Measurements from ENCODE around the gene U2AF1L4. TPM values are rescaled to one million over a fixed set of nuclear protein-coding genes. Genes with fewer than 3 reads are reported as not detected.
"Not testable (repeated sequence)": the region's sequence is repeated elsewhere in the genome, so short reads cannot be mapped to it uniquely, and the experiment has no call there.

U2AF1L4 gene
- polyA plus RNA-seq, 1 donor from 2014 or later: 57.0 TPM

- Histone ChIP-seq H3K9me3 (ENCODE audit: low read length) (no peaks in the 10 kb centered on the region), H3K4me3 (ENCODE audit: low read length) (no peak overlapping the region), H3K9me2 (ENCODE audit: insufficient read depth, low read length) (no peaks in the 10 kb centered on the region), H3K27me3 (ENCODE audit: insufficient read depth, low read depth, low read length) (no peaks in the 10 kb centered on the region), H3K9ac (ENCODE audit: low read length) (no peak overlapping the region), H3K36me3 (ENCODE audit: insufficient read depth, low read length) (no peaks in the 10 kb centered on the region), H3K79me2 (replicated peaks; ENCODE audit: insufficient read depth, low read length) (no peaks in the 10 kb centered on the region), H2AFZ (ENCODE audit: low read depth, low read length) (no peak overlapping the region), H4K20me1 (ENCODE audit: insufficient read depth) (no peaks in the 10 kb centered on the region), H3K27ac (ENCODE audit: low read length) (no peak overlapping the region), H3F3A (ENCODE audit: insufficient read depth, low read length, poor library complexity, severe bottlenecking) (no peaks in the 10 kb centered on the region), H3K4me2 (ENCODE audit: low read length) (no peak overlapping the region)
- TF ChIP-seq CTCF (IDR thresholded peaks at IDR 0.05; ENCODE audit: poor library complexity, severe bottlenecking): no peak
- no peak for TF ChIP-seq RAD21 (conservative IDR thresholded peaks at IDR 0.05)
- TF ChIP-seq TAF1 (IDR thresholded peaks at IDR 0.05; ENCODE audit: low read depth): no peak
- TF ChIP-seq MXI1 (conservative IDR thresholded peaks at IDR 0.05; ENCODE audit: poor library complexity, severe bottlenecking): no peak
These were observed 19.9 kb downstream of the U2AF1L4 start for GRCh38 chr19:35725216-35725861.

GRCh38 chr19:35724560-35724959 lies 20.7 kb downstream of the U2AF1L4 start:
- no peak overlapping the region for H2AFZ ChIP-seq (ENCODE audit: low read depth, low read length)
- H3K9me2 ChIP-seq (ENCODE audit: insufficient read depth, low read length): no peaks in the 10 kb centered on the region
- H3K4me3 ChIP-seq (ENCODE audit: low read length): no peak overlapping the region
- no peak overlapping the region for H3K4me2 ChIP-seq (ENCODE audit: low read length)
- H3K79me2 ChIP-seq (replicated peaks; ENCODE audit: insufficient read depth, low read length): peaks cover 7% of the 10 kb centered on the region
- no peaks in the 10 kb centered on the region for H3K36me3 ChIP-seq (ENCODE audit: insufficient read depth, low read length)
- no peaks in the 10 kb centered on the region for H3F3A ChIP-seq (ENCODE audit: insufficient read depth, low read length, poor library complexity, severe bottlenecking)
- TF ChIP-seq TAF1 (IDR thresholded peaks at IDR 0.05; ENCODE audit: low read depth) (no peak), POLR2AphosphoS5 (IDR thresholded peaks at IDR 0.05) (no peak), SMC3 (conservative IDR thresholded peaks at IDR 0.05; ENCODE audit: poor library complexity) (no peak), RAD21 (conservative IDR thresholded peaks at IDR 0.05) (no peak), EP300 (conservative IDR thresholded peaks at IDR 0.05; ENCODE audit: poor library complexity, severe bottlenecking) (no peak), CTCF (IDR thresholded peaks at IDR 0.05; ENCODE audit: poor library complexity, severe bottlenecking) (no peak), MXI1 (conservative IDR thresholded peaks at IDR 0.05; ENCODE audit: poor library complexity, severe bottlenecking) (no peak), EZH2 (IDR thresholded peaks at IDR 0.05; ENCODE audit: borderline replicate concordance, insufficient read depth, low read length, poor library complexity, severe bottlenecking) (no peak), REST (IDR thresholded peaks at IDR 0.05; ENCODE audit: borderline replicate concordance) (no peak)
- H3K9ac ChIP-seq (ENCODE audit: low read length): no peak overlapping the region
- no peaks in the 10 kb centered on the region for H3K9me3 ChIP-seq (ENCODE audit: low read length)
- no peaks in the 10 kb centered on the region for H3K27me3 ChIP-seq (ENCODE audit: insufficient read depth, low read depth, low read length)
- H3K27ac ChIP-seq (ENCODE audit: low read length): no peak overlapping the region
- no peaks in the 10 kb centered on the region for H4K20me1 ChIP-seq (ENCODE audit: insufficient read depth)

- not testable (repeated sequence) for H2AFZ ChIP-seq (ENCODE audit: low read depth, low read length); H3K4me3 ChIP-seq (ENCODE audit: low read length); H3K4me2 ChIP-seq (ENCODE audit: low read length); H3K27ac ChIP-seq (ENCODE audit: low read length); H4K20me1 ChIP-seq (ENCODE audit: insufficient read depth); H3K36me3 ChIP-seq (ENCODE audit: insufficient read depth, low read length); H3F3A ChIP-seq (ENCODE audit: insufficient read depth, low read length, poor library complexity, severe bottlenecking); H3K9ac ChIP-seq (ENCODE audit: low read length); H3K27me3 ChIP-seq (ENCODE audit: insufficient read depth, low read depth, low read length); H3K9me2 ChIP-seq (ENCODE audit: insufficient read depth, low read length); H3K9me3 ChIP-seq (ENCODE audit: low read length)
- peaks cover 11% of the 10 kb centered on the region for H3K79me2 ChIP-seq (replicated peaks; ENCODE audit: insufficient read depth, low read length)
These were observed 21.1 kb downstream of the U2AF1L4 start for GRCh38 chr19:35724132-35724531.
